ENCODE measurements around the gene TIMP4. TPM values are rescaled to one million over a fixed set of nuclear protein-coding genes. Genes with fewer than 3 reads are reported as not detected.

The TIMP4 gene
- total RNA-seq, 1 donor from 2014 or later: not detected

GRCh38 chr3:12132881-12133280 lies 25.8 kb downstream of the TIMP4 start:
- peaks cover 2% of the 10 kb centered on the region for H3K4me1 Mint-ChIP-seq (ENCODE audit: low read depth)
- H3K27ac Mint-ChIP-seq: no peak overlapping the region
- no peaks in the 10 kb centered on the region for H3K27me3 Mint-ChIP-seq
- DNase-seq (ENCODE audit: low spot score, unreplicated experiment): no peak
- no peaks in the 10 kb centered on the region for H3K9me3 Mint-ChIP-seq (ENCODE audit: low read depth)
- TF ChIP-seq CTCF (IDR thresholded peaks at IDR 0.05; ENCODE audit: unreplicated experiment): no peak
- no peak overlapping the region for H3K4me3 Mint-ChIP-seq (ENCODE audit: low read depth)
- H3K36me3 Mint-ChIP-seq (ENCODE audit: insufficient read depth): no peaks in the 10 kb centered on the region

- no peak for TF ChIP-seq CTCF (IDR thresholded peaks at IDR 0.05; ENCODE audit: unreplicated experiment)
- DNase-seq (ENCODE audit: low spot score, unreplicated experiment): no peak
- H3K4me1 Mint-ChIP-seq (ENCODE audit: low read depth): peaks cover 2% of the 10 kb centered on the region
- no peaks in the 10 kb centered on the region for H3K9me3 Mint-ChIP-seq (ENCODE audit: low read depth)
- no peaks in the 10 kb centered on the region for H3K27me3 Mint-ChIP-seq
- H3K4me3 Mint-ChIP-seq (ENCODE audit: low read depth): no peak overlapping the region
- no peaks in the 10 kb centered on the region for H3K36me3 Mint-ChIP-seq (ENCODE audit: insufficient read depth)
- H3K27ac Mint-ChIP-seq: no peak overlapping the region
These were observed 27.2 kb downstream of the TIMP4 start for GRCh38 chr3:12131351-12132090.

GRCh38 chr3:12127391-12127790 lies 31.3 kb downstream of the TIMP4 start:
- no peak overlapping the region for H3K4me3 Mint-ChIP-seq (ENCODE audit: low read depth)
- H3K27me3 Mint-ChIP-seq: no peaks in the 10 kb centered on the region
- no peaks in the 10 kb centered on the region for H3K9me3 Mint-ChIP-seq (ENCODE audit: low read depth)
- H3K36me3 Mint-ChIP-seq (ENCODE audit: insufficient read depth): no peaks in the 10 kb centered on the region
- no peaks in the 10 kb centered on the region for H3K4me1 Mint-ChIP-seq (ENCODE audit: low read depth)
- no peak overlapping the region for H3K27ac Mint-ChIP-seq
- DNase-seq (ENCODE audit: low spot score, unreplicated experiment): no peak
- TF ChIP-seq CTCF (IDR thresholded peaks at IDR 0.05; ENCODE audit: unreplicated experiment): no peak

GRCh38 chr3:12125772-12126171 lies 32.9 kb downstream of the TIMP4 start:
- Mint-ChIP-seq H3K27ac (no peak overlapping the region), H3K9me3 (ENCODE audit: low read depth) (no peaks in the 10 kb centered on the region), H3K27me3 (no peaks in the 10 kb centered on the region), H3K36me3 (ENCODE audit: insufficient read depth) (no peaks in the 10 kb centered on the region), H3K4me3 (ENCODE audit: low read depth) (no peak overlapping the region), H3K4me1 (ENCODE audit: low read depth) (no peaks in the 10 kb centered on the region)
- DNase-seq (ENCODE audit: low spot score, unreplicated experiment): no peak
- no peak for TF ChIP-seq CTCF (IDR thresholded peaks at IDR 0.05; ENCODE audit: unreplicated experiment)

GRCh38 chr3:12121466-12121865 lies 37.2 kb downstream of the TIMP4 start:
- Mint-ChIP-seq H3K36me3 (ENCODE audit: insufficient read depth) (no peaks in the 10 kb centered on the region), H3K9me3 (ENCODE audit: low read depth) (no peaks in the 10 kb centered on the region), H3K27me3 (no peaks in the 10 kb centered on the region), H3K27ac (no peak overlapping the region), H3K4me1 (ENCODE audit: low read depth) (no peaks in the 10 kb centered on the region), H3K4me3 (ENCODE audit: low read depth) (no peak overlapping the region)
- DNase-seq (ENCODE audit: low spot score, unreplicated experiment): no peak
- TF ChIP-seq CTCF (IDR thresholded peaks at IDR 0.05; ENCODE audit: unreplicated experiment): no peak

Data from progenitor cell of endocrine pancreas (in vitro differentiated cells).